HG03095 (cell line): ENCODE data around the gene RBM33.

Experiments
- ATAC-seq: cut with Tn5 transposase; IDR thresholded peaks from one replicate; pipeline ENCODE4 v1.9.1; 2021; ENCODE audit warnings: moderate library complexity; ENCODE audit not compliant: unreplicated experiment

Gene RBM33

GRCh38 chr7:155806096-155806871 is 161.8 kb downstream of the RBM33 start:
- no peak for ATAC-seq

DNA sequence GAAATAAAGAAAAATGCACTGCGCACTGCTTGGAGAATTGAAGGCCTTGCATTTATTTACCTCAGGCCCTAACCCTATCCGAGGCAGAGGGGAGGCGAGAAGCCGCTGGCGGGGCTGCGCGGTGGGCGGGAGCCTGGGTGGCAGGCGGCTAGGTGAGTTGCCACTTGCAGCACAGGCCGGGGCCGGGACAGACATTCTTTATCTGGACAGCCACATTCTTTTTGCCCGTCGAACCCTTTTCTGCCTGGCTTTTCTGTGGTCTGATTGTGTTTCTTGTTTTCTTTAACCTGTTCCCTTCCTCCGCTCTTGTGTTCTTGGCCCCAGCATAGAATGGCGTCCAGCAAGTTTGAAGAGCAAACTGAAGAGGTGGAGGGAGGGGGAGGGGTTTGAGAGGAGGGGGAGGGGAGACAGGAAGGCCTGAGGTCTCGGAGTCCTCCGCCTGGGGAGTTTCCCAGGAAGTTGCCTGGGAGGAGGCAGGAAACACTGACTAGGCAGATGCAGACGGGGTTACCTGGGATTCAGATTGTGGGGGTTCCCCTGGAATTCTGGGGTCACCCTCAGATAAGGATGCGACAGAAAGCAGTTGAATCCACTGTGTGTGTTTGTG is 162.7 kb downstream of the RBM33 start:
- no peak for ATAC-seq

- ATAC-seq, result no peak
These were observed 163.5 kb downstream of the RBM33 start for GRCh38 chr7:155807789-155808548.

DNA sequence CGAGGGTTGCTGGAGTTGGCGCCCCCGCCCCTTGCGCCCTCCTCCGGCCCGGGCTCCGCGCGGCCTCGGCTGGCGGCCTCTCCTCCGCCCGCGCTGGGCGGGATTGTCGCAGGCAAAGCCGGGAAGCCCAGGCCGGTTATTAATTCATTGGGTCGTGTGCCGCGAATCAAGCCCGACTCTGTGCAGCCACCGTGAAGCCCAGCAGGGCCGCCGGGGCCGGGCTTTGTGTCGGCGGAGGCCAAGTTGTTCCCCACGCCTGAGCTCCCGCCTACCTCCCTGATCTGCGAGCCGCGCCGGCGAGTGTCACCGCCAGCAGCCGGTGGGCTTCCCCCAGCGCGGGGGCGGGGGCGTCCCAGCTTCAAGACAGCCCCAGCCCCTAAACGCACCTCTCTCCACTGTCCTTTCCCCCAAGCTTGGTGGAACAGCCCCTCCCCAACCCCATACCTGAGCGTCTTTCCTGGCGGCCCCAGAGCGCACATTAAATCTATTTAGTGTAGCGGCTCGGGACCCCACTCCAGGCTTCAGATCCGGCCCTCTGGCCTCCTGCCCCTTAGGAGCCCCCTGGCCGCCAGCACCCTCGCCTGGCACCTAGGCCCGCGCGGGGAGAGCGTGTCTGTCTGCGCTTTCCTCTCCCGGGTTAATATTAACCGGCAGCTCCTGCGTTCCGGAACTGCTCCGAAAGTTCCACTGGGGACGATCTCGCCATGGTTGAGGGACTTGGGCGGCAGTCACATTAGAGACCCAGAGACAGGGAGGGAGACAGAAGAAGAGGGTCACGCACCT is 164.3 kb downstream of the RBM33 start:
- no peak for ATAC-seq

DNA sequence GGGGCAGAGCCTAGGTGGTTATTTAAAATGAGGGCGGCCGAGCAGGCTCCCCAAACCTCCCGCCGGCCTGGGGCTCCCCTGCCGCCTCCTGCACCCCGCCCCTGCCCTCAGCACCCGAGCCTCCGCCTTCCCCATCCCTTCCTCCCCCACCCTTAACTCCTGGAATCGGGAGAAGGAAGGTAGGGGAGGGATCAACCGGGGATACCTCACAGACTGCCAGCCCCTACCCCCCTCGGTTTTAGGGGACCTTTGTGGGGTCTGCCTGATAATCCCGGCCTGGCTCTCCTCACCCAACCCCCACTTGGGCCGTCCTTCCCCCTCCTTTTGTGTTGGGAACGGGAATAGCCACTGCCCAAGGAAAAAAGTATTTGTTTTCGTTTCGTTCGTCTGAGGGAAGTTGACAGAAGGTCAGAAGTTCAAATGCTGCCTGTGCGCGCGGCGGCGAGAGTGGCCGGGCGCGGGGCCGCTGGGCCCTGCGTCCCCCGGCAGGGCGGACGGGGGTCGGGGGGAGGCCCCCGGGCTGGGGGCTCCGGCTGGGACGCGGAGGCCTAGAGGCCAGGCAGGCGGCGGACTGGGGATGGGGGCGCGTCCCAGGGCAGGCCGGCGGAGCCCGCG is 165.0 kb downstream of the RBM33 start:
- no peak for ATAC-seq

DNA sequence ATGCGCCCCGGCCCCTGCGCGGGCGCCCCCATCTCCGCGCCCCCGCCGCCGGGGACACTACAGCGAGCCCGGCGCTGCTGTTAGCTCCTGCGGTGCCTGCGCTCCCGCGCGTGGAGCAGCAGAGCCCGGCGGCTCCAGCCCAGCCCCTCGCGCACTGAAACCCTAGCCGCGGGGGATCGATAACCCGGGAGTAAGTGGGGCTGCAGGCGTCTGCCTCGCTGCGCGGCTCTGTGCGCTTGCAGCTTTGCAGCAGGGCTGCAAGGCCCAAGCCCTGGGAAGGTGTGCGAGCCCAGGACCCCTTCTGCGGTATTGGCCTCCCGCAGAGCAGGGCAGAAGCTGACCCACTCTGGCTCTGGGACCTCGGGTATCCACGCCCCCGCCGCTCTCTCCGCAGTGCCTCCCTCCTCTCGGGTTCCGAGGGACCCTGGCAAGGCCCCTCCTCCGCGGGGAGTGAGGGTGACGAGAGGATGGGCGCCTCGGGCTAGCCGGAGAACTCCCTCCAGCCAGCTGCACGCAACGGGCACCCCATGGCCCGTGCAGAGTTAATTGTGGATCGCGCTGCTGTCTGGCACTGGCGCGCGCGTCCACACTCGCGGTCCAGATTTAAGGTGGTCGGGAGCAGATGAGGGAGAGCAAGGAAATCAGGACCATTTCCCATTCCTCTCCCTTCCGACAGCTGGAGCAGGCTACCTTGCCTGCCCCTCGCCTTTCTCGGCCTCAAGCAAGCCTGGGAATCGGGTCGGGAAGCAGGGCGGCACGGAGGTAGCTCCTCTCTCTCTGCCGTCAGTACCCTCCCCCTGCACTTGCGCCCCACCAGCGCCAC is 165.7 kb downstream of the RBM33 start:
- ATAC-seq, result no peak

DNA sequence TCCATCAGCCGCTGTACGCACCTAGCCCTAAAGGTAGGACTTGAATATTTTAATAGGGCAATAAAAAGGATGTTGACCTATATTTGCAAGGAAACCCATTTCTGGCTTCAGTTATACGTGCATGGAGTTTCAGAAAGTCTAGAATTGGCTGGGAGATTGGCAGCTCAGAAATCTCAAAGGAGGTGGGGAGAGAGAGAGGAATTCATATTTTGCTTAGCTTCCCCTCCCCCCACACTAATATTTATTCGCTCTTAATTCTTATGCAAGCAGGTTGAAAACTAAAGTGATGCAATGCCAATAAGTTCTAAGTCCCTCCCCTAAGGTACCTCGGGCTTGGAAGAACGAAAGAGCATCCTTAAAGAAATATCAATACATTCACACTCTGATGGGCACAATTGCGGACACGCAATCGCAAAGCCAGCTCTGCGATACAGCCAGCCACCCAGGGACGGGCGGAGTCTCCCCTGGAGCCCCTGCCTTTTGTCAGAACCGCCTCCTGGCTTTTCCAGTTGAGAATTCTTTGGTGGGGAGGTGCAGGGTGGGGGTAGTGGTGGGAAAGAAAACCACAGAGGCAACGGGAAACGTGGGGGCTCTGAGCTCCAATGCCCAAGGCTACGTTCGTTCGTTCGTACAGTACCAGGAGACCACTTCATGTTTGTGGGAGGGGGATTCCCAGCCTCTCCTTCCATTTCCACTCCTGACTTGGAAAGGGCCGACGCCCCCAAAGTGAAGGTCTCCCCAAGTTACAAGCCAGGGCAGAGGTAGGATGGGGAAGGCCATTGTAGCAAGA is 166.5 kb downstream of the RBM33 start:
- no peak for ATAC-seq

DNA sequence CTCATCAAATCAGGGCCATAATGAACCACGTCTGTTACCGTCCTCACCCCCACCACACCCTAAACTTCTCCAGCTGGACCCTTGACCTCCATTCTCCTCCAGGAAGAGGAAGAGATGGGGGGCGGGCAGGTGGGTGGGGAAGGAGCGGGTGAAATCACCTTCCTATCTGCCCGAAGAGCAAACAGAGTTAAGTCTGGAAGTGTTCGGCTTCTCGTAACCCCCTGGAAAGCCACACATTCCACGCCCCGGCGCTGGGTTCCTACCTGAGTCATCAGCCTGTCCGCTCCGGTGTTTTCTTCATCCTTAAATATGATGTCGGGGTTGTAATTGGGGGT is 167.1 kb downstream of the RBM33 start:
- ATAC-seq, result no peak

DNA sequence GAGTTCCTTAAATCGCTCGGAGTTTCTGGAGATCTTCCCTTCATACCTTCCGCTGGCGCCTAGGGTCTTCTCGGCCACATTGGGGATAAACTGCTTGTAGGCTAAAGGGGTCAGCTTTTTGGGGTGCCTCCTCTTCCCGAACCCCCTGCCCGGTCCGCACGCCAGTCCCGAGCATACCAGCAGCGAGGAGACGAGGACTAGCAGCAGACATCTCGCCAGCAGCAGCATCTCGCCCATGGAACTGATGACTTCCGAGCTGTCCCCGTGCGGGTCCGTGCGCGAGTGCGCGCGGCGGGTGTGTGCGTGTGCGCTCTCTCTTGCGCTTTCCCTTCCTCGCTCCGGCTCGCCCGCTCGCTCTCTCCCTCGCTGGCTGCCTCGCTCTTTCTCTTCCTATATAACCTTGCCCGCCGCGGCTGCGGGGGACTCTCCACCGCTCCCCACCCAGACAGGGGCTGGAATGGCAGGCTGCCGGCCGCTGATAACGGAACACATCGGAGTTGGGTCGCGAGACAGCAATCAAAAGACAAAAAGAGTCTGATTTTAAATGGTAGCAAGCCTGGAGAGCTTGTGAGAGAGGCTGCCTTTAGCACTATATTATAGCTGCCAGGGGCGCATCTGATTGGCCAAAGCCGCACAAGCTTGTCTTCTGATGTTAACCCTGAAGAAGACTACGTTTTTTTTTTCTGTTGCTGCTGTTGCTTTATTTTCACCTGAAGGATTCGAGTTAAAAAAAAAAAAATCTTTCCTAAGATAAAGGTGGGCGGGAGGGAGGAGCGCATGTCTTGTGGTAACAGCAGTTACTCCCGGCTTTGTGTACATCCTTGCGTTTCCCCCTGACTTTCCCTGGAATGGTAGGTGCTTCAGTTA is 167.7 kb downstream of the RBM33 start, which contains the start of gene SHH:
Gene SHH (minus strand): TSS at position 569 of the 867 bp plus-strand sequence. CDS start 341 bp downstream, at position 228.
- no peak for ATAC-seq

GRCh38 chr7:155813125-155813524 is 168.7 kb downstream of the RBM33 start:
- no peak for ATAC-seq

DNA sequence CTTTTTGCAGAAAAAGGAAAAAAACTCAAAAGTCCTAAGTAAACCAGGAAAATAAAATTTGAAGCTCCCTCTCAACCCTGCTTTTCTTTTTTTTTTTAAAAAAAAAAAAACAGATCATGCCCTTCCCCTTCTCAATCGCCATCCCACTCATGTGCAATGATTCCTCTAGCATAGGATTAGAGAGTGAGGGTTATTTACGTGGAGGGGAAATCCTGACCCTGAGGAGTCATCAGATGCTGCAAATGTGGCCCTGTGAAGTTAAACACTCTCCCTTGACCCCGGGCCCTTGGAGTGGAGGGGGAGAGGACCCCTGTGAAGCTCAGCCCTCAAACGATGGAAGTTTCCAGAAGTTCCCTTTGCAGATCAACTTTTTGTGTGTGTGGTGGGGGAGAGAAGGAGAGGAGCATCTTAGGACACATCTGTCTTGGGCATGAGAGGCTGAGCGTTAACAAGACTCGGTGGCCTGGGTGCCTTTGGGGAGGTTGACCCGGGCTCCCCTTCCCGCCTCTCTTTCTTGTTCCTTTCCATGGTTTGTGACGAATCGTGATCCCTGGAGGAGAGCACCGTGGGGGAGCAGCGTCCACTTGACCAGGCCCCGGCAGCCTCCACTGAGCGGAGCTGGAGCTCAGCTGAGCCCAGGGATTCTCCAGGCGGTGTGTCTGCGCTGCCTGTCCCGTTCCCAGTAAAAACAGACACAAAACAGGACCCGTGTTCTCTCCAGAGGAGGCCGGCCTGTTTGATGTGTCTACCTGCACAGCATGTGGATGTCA is 169.3 kb downstream of the RBM33 start:
- ATAC-seq, result no peak

GRCh38 chr7:155814316-155815276 is 170.1 kb downstream of the RBM33 start:
- ATAC-seq, result no peak

- ATAC-seq, result peak; percentile 91
These were observed 171.1 kb downstream of the RBM33 start for GRCh38 chr7:155815332-155816191.

- no peak for ATAC-seq
These were observed 171.7 kb downstream of the RBM33 start for GRCh38 chr7:155816192-155816508.

- no peak for ATAC-seq
These were observed 172.5 kb downstream of the RBM33 start for GRCh38 chr7:155816996-155817395.
